AG08396 (cell line): ENCODE results near the gene RYR2.

Experiments
- DNase-seq: peaks from one replicate; pipeline ENCODE4 v3.0.0; 2012; ENCODE audit warnings: low spot score, mixed read lengths

Gene RYR2

GRCh38 chr1:237041795-237042525, at the start of gene RYR2:
RYR2 (plus strand) TSS chr1:237042184; CDS start chr1:237042522, 338 bp downstream.
- DNase-seq: no peak

GRCh38 chr1:236992449-236992848, 49.5 kb upstream of the RYR2 start:
- DNase-seq: no peak

- DNase-seq: no peak
Observed at GRCh38 chr1:236994450-236994849, 47.5 kb upstream of the RYR2 start.

GRCh38 chr1:236997361-236997760, 44.6 kb upstream of the RYR2 start:
- no peak for DNase-seq

- no peak for DNase-seq
Observed at GRCh38 chr1:236997882-236998281, 44.1 kb upstream of the RYR2 start.

GRCh38 chr1:236998546-236998945, 43.4 kb upstream of the RYR2 start:
- DNase-seq: no peak

- DNase-seq: no peak
Observed at GRCh38 chr1:237000191-237000590, 41.8 kb upstream of the RYR2 start.

GRCh38 chr1:237003516-237003915, 38.5 kb upstream of the RYR2 start:
- no peak for DNase-seq

GRCh38 chr1:237004116-237004515, 37.9 kb upstream of the RYR2 start, which contains the start of gene MT1HL1:
MT1HL1 (minus strand) TSS chr1:237004441; CDS start chr1:237004372, 69 bp downstream.
- DNase-seq: no peak

- no peak for DNase-seq
Observed at GRCh38 chr1:237005674-237006073, 36.3 kb upstream of the RYR2 start.

GRCh38 chr1:237007147-237007881, 34.7 kb upstream of the RYR2 start:
- no peak for DNase-seq

GRCh38 chr1:237009611-237010010, 32.4 kb upstream of the RYR2 start:
- DNase-seq: no peak

- no peak for DNase-seq
Observed at GRCh38 chr1:237011432-237011831, 30.6 kb upstream of the RYR2 start.

- no peak for DNase-seq
Observed at GRCh38 chr1:237012361-237012760, 29.6 kb upstream of the RYR2 start.

GRCh38 chr1:237012788-237013383, 29.1 kb upstream of the RYR2 start:
- DNase-seq: no peak

GRCh38 chr1:237013608-237014007, 28.4 kb upstream of the RYR2 start:
- DNase-seq: no peak

GRCh38 chr1:237016626-237017025, 25.4 kb upstream of the RYR2 start:
- DNase-seq: no peak

- DNase-seq: no peak
Observed at GRCh38 chr1:237018896-237019295, 23.1 kb upstream of the RYR2 start.

- no peak for DNase-seq
Observed at GRCh38 chr1:237025358-237026074, 16.5 kb upstream of the RYR2 start.

GRCh38 chr1:237029240-237029639, 12.7 kb upstream of the RYR2 start:
- no peak for DNase-seq

- DNase-seq: no peak
Observed at GRCh38 chr1:237029850-237030535, 12.0 kb upstream of the RYR2 start.

- no peak for DNase-seq
Observed at GRCh38 chr1:237031480-237031879, 10.5 kb upstream of the RYR2 start.
